Caki2 (cell line): ENCODE measurements around the gene NECTIN3. TPM values are rescaled to one million over a fixed set of nuclear protein-coding genes. Genes with fewer than 3 reads are reported as not detected.
A peak's percentile ranks its signal among the peaks of the same experiment; 100 is the strongest.

Experiments used
- DNase-seq: peaks from one replicate; pipeline ENCODE4 v3.0.0-alpha.2; 2015; ENCODE audit warnings: low read depth
- in situ Hi-C: cut with HindIII; loops from 2 replicates; pipeline ENCODE4 v1.10.0; 2016; ENCODE audit warnings: low sequenced_read_pairs, low pct_unique_long_range_greater_than_20kb, mixed read lengths
- total RNA-seq: library from RNA; depleted of rRNA; stranded (reverse); fragments of >200 nt; shearing (Covaris generic); gene quantifications from 2 replicates; pipeline ENCODE4 v1.2.3, GENCODE V29; 2014; ENCODE audit warnings: low replicate concordance

NECTIN3 gene
- total RNA-seq, 1 experiment from 2014 or later: 33.0 TPM

DNA sequence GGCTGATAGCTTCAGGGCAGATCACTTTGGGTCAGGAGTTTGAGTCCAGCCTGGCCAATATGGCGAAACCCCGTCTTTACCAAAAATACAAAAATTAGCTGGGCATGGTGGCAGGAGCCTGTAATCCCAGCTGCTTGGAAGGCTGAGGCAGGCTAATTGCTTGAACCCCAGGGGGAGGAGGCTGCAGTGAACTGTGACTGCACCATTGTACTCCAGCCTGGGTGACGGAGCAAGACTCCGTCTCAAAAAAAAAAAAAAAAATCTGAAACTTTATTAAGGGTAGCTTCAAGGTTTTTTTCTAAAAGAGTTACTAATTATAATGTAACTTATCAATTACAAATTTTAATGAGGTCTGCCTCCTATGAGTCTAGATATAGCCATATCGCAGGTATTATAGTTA, 5.1 kb downstream of the NECTIN3 start:
- in situ Hi-C loops: no loop called here
- DNase-seq: peak; percentile 36

DNA sequence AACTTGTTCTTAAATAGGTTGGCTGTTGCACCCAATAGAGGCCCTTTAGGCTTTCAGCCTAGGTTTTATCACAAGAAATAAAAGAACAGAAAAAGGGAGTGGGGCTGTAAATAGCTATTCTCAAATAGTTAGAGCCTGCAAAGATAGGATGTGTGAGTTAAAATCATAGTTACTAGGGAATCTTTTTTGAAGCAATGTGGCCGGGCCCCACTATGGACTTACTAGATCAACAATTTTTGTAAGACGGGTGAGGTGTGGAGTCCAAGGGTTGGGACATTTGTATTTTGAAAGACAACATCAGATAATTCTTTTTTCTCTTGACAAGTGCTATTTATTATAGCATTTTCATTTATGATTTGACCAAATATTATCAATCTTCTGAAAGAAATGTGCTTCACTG, 5.8 kb downstream of the NECTIN3 start:
- no peak for DNase-seq
- in situ Hi-C loops: no loop called here

DNA sequence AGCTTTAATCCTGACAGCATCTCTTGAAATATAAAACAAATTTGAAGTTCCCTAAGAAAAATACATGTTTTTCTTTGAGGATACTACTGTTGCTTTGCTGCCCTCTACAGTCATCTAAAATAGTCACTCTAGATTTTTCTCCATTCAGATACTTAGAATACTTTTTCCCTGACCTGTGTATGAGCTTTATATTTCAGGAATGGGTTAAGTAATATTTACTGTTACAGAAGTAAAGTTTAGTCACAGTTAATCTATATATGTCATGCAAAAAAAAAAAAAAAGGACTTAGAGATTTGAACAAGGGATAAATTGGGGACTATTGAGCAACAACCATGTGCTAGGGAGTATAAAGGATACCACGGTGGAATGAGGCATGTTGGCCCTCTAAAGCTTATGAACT, 8.8 kb downstream of the NECTIN3 start:
- in situ Hi-C loops: no loop called here
- DNase-seq: peak; percentile 20

DNA sequence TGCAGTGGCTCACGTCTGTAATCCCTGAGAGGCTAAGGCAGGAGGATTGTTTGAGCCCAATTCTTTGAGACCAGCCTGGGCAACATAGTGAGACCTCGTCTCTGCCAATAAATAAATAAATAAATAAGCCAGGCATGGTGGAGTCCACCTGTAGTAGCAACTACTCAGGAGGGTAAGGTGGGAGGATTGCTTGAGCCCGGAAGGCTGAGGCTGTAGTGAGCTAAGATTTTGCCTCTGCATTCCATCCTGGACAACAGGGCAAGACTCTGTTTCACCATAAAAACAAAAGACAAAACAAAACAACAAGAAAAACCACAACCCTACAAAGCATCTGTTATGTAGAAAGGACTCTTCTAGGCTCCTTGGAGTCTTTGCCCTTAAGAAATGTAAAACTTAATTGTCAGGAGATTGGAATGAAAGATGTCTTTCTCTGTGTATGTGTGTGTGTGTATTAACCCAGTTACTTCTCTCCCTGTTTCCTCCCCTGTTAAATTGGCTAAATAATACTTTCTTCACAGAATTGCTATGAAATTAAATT, 9.5 kb downstream of the NECTIN3 start:
- in situ Hi-C loops: no loop called here
- DNase-seq: no peak

DNA sequence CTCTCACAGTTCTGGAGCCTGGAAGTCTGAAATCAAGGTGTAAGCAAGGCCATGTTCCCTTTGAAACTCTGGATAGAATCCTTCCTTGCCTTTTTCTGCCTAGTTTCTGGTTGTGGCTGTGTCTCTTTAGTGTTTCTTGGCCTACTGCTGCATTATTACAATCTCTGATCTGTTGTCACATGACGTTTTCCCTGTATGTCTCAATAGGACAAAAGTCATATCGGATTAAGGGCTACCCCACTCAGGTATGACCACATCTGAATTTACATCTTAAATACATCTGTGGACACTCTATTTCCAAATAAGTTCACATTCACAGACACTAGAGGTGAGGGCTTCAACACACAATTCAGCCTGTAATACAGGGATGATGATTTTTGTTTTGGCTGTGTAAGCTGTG, 13.3 kb downstream of the NECTIN3 start:
- in situ Hi-C loops: no loop called here

DNA sequence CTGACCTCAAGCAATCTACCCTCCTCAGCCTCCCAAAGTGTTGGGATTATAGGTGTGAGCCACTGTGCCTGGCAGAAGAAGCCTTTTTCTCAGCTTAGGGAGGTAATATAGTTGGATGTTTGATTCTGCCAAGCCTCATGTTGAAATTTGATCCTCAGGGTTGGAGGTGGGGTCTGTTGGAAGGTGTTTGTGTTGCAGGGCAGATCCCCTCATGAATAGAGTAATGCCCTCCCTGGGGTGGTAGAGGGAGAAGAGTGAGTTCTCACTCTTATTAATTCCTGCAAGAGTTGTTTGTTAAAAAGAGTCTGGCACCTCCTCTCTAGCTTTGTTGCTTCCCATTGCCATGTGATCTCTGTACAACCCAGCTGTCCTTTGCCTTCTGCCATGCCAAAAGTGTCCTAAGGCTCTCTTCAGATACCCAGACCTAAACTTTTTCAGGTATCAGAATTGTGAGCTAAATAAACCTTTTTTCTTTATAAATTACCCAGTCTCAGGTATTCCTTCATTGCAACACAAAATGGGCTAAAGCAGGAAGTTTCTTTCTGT, 16.4 kb downstream of the NECTIN3 start:
- no peak for DNase-seq
- in situ Hi-C loops: no loop called here

More for the DNA sequence above, 13.3 kb downstream of the NECTIN3 start:
- DNase-seq: no peak

DNA sequence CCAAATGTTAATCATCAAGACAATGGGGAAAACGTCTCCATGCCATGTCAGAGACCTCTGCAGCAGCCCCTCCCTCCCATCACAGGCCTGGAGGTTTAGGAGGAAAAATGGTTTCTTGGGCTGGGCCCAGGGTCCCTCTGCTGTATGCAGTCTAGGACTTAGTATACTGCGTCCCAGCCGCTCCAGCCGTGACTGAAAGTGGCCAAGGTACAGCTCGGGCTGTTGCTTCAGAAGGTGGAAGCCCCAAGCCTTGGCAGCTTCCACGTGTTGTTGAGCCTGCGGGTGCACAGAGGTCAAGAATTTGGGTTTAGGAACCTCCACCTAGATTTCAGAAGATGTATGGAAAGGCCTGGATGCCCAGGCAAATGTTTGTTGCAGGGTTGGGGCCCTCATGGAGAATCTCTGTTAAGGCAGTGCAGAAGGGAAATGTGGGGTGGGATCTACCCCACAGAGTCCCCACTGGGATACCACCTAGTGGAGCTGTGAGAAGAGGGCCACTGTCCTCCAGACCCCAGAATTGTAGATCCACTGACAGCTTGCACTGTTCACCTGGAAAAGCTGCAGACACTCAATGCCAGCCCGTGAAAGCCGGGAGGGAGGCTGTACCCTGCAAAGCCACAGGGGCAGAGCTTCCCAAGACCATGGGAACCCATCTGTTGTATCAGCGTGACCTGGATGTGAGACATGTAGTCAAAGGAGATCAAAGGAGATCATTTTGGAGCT, 25.0 kb downstream of the NECTIN3 start:
- in situ Hi-C loops: no loop called here
- DNase-seq: no peak

DNA sequence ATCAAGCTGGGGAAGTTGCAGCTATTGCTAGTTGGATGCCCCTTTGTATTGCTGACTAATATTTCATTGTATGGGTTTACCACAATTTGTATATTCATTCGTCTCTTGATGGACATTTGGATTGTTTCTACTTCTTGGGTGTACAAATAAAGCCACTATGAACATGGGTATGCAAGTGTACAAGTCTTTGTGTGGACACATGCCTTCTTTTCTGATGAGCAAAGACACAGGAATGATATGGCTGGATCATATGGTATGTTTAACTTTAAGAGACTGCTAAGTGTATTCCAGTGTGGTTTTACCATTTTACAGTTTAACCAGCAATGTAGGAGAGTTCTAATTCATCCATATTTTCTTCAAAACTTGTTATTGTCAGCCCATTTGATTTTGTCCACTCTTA, 32.2 kb downstream of the NECTIN3 start:
- no peak for DNase-seq
- in situ Hi-C loops: no loop called here

DNA sequence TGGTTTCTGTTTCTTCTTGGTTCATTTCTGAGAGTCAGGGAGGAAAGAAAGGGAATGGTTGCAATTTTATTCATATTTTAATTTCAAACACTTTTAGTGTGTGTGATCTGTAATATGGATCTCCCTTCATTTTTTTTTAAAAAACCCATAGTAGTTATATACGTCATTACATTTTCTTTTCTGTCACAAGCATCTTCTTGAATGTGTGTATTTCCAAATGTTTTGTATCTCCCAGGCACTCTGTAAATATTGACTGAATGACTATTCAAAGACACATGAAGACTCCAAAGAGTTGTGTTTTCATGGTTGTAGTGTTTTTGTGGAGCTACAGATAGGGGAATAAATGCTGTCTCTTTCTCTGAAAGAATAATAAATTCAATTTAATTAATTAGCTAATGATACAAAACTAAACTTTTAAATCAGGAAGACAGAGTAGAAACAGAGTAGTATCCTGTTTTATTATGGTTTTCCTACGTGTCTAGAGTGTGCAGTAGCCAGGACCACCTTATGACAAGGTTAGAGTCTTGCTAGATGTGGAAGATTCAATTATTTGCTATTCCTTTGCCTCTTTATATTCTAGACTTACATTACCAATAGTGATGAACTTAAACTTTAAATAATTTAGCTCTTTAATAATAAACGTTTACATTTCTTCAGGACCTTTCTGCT, 35.5 kb downstream of the NECTIN3 start:
- in situ Hi-C loops: no loop called here
- DNase-seq: no peak

DNA sequence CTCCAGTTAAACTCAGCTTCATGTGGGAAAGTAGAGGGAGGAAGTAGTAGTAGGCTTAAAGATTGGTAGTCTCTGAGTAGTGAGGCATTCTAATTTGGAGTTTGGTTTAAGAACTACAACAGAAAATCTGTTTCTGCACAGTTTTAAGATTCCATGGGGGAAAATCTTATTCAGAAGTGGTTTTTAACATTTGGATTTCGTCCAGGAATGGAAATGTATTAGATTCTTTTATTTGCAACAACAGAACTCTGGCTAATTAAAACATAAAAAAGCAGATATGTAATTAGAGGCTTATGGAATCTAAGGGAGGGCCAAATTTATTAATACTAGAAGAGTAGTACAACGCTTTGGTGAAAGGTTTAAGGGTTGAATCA, 36.0 kb downstream of the NECTIN3 start:
- DNase-seq: no peak
- in situ Hi-C loops: no loop called here

DNA sequence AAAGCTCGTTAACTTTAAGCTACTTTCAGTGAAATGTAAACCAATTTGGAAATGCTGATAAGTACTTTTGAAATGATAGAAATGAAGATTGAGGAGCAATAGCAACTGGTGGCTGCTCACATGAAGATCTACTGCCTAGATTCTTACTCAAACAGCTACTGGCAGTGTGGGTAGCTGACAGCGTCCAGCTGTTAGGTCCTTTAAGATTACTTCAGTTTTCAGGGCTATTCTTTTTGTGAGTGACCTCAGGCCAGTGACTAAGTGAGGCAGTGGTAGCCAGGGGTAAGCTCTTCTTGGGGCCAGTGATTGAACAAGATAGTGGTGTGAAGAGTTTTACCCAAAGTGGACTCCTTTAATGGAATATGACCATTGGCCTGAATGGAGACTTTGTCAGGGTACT, 41.3 kb downstream of the NECTIN3 start:
- in situ Hi-C loops: no loop called here
- no peak for DNase-seq

DNA sequence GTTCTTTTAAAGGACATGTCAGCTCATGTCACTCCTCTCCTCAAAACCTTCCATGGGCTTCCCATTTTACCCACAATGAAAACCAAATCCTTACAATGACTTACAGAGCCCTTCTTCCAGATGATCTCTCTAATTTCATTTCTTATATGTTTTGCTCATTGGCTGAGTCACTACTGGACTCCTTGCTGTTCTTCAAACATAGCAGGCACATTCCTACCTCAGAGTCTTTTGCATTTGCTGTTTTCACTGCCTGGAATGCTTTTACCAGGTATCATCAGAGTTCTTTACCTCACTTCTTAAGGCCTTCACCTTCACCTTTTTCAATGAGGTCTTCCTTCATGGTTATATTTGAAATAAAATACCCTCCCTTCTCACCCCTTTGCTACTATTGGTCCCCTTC, 57.3 kb downstream of the NECTIN3 start:
- no peak for DNase-seq
- in situ Hi-C loops: no loop called here

DNA sequence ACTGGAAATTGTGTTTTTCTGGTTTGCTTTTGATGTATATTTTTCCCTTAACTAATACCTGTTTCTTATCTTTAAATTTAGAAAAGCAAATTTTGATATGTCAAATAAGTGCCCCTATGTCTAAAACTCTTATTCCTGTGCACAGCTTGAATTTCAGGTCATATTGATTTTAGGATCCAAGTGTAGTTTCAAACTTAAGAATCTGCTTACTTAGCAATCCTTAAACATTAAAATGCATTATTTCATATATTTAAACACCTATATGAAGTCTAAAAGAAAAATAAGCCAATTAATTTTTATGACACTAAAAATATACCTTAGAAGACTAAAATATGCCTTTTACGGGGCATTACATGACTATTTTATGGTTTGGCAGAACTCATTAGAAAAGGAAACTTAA, 59.2 kb downstream of the NECTIN3 start:
- in situ Hi-C loops: no loop called here
- no peak for DNase-seq

DNA sequence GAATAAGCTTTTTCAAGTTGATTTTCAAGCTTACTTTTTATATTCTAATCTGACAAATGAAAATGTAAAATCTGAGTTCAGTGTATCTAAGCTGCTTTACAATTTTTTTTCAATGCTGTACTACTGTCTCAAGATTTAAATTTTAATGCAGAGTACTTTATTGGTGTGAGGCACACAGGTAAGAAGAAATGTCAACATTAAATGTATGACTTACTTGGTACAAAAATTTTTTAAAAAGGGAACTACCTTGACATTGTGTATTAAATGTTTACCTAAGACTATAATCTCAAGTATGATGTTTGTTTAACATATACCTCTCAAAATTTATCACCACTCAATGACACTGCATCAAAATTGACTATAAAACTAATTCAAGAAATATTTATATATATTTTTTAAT, 62.7 kb downstream of the NECTIN3 start:
- in situ Hi-C loops: no loop called here

DNA sequence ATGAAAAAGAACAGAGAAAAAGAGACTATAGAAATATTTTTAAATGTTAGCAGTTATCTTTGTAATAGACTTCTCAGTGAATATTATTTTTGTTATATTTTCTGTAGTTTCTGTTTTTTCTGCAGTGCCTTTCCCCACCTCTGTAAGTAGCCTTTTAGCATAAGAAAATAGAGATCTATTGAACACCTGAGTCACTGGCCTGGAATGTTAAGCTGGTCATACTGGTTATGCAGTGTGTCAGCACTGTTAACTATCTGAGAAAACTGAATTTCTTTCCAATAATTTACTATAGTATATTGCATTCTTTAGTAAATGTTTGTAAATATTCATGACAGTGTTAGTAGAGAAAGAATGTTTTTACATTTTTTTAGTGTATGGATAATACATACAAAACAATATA, 79.8 kb downstream of the NECTIN3 start:
- in situ Hi-C loops: no loop called here
- peak; percentile 3 for DNase-seq

More for the DNA sequence above, 62.7 kb downstream of the NECTIN3 start:
- no peak for DNase-seq

DNA sequence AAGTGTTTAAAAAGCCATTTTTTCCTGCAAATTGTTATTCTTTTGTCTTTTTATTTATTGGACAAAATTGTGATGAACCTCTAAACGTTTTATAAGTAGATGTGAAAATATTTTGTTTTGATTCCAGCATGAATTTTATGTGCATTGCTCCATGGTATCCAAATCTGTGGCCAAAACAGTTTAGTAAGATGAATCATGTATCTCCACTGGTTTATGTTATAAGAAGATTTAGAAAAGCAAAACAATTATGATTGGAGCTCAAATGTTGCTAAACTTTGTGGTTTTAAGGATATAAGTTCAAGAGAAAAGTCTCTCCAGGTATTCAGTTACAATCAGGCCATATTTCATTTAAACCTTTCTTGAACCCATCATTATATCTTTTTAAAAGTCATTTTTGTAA, 80.9 kb downstream of the NECTIN3 start:
- in situ Hi-C loops: no loop called here
- DNase-seq: no peak

DNA sequence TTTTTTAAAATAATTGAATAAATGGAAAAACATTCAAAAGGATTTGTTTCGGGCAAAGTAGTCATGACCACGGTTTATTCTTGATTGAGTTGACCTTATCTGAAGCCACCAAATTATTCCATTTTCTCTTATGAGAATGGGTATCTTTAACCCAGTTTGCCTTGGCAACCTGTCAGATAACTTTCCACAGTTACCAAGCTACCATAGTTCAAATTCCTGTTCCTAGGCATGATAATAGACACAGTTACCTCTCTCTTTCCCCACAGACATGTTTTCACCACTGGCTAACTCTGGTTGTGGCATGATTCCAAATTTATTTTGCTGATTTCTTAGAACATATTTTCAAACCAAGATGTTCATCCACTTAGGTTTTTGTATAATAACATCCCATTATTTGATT, 84.9 kb downstream of the NECTIN3 start:
- in situ Hi-C loops: no loop called here

DNA sequence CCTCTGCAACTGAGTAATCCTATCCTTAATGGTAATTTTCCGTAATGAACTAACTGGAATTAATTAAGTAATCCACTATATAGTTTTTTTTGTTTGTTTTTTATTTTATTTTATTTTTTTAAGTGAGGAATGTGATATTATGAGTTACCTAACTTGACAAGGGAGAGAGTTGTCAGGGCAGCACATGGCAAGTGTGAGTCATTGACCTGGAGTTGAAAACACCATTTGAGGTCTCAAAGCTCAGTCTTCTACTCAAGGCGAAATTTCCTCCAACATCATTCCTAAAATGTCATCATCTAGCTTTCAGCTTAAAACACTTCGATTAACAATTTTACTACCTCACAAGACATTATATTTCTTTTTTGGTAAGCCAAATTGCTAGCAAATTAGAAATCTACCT, 87.8 kb downstream of the NECTIN3 start:
- in situ Hi-C loops: no loop called here
- no peak for DNase-seq

More for the DNA sequence above, 84.9 kb downstream of the NECTIN3 start:
- no peak for DNase-seq

DNA sequence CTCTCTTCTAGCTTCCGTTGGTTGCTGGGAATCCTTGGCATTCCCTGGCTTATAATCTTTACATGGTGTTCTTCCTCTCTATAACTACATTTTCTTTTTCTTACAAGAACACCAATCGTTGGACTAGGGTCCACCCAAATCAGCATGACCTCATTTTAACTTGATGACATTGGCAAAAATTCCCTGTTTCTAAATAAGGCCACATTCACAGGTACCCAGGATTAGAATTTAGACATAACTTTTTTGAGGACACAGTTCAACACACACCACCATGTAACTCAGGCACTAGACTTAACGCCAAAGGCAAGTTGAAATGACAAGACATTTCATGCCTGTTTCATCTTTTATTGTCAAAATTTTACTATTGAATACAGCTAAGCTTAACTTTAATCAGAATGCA, 93.0 kb downstream of the NECTIN3 start:
- in situ Hi-C loops: no loop called here
- DNase-seq: no peak

DNA sequence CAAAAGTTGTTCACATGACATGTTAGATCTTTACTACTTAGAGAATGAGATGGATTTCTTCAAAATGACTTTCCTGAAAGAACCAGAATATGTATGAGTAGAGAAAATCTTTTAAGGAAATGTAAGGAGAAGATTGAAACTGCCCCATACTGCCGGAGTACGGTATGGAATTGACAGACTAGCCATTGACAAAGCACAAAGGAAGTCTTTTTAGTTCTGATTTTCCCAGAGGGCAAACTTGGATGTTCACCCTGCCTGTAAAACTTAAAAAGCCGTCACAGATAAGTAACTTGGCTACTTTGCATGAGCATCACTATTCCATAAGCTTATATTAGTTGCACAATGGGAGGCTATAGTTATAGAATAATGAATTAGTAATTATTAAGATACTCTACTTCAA, 93.8 kb downstream of the NECTIN3 start:
- in situ Hi-C loops: no loop called here
- no peak for DNase-seq
